Measurements from ENCODE around the gene GLIPR1. TPM values are rescaled to one million over a fixed set of nuclear protein-coding genes. Genes with fewer than 3 reads are reported as not detected.
A peak's percentile ranks its signal among the peaks of the same experiment; 100 is the strongest.
"Not testable (repeated sequence)": the region's sequence is repeated elsewhere in the genome, so short reads cannot be mapped to it uniquely, and the experiment has no call there.

The GLIPR1 gene
- total and polyA plus RNA-seq, 2 donors from 2014 or later, result 2.3 to 20.6 TPM

DNA sequence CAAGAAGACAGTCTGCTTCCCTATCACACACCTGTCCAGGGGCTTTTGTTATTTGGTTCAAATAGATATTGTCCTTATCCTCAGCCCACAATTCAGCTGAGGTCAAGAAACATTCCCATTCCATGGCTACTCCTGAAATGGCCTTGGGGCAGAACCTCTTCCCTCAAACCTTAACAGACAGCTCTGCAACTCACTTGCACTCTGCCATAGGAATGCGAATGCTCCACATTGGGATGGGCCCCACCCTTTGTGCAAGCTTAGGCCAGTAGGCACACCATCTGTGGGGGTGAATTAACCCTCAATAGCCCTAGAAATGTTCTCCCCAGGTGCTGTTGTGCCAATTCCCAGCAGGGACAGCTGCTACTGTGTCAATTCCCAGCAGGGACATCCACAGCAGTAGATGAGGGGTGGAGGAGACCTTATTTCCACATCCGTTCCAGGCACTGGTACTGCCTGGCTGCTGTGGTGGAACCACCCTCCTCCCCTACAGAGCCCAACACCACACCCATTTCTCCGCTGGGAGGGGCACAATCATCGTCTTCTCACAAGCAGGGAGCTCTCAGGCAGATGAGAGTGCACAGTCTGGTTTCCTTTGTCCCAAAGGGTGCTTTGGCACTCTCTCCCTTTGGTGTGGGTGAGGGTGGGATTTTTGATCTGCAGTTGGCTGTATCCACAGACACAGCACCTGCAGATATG, 42.3 kb upstream of the GLIPR1 start:
- H3K36me3 ChIP-seq (ENCODE audit: control insufficient read depth in 2 of 3, insufficient read depth in 3 of 3, low read length in 3 of 3), result no peaks in the 10 kb centered on the region
- no peaks in the 10 kb centered on the region for H3K27me3 ChIP-seq (ENCODE audit: control insufficient read depth, insufficient read depth, low read length)
- FAIRE-seq (no peak), DNase-seq (no peak)
- H3K9me3 ChIP-seq (ENCODE audit: control insufficient read depth in 2 of 3, insufficient read depth in 1 of 3, low read length in 3 of 3), result no peaks in the 10 kb centered on the region
- TF ChIP-seq, protein P1, sequence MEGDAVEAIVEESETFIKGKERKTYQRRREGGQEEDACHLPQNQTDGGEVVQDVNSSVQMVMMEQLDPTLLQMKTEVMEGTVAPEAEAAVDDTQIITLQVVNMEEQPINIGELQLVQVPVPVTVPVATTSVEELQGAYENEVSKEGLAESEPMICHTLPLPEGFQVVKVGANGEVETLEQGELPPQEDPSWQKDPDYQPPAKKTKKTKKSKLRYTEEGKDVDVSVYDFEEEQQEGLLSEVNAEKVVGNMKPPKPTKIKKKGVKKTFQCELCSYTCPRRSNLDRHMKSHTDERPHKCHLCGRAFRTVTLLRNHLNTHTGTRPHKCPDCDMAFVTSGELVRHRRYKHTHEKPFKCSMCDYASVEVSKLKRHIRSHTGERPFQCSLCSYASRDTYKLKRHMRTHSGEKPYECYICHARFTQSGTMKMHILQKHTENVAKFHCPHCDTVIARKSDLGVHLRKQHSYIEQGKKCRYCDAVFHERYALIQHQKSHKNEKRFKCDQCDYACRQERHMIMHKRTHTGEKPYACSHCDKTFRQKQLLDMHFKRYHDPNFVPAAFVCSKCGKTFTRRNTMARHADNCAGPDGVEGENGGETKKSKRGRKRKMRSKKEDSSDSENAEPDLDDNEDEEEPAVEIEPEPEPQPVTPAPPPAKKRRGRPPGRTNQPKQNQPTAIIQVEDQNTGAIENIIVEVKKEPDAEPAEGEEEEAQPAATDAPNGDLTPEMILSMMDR (IDR thresholded peaks at IDR 0.05; ENCODE audit: borderline replicate concordance, extremely low read depth, insufficient read depth), result no peak
- H3K27ac ChIP-seq (ENCODE audit: low read depth in 2 of 2, low read length in 2 of 2), result no peak overlapping the region
- H3K4me3 ChIP-seq (ENCODE audit: low read length in 3 of 3), result no peak overlapping the region
- H3K9ac ChIP-seq (ENCODE audit: low read length in 3 of 3), result no peak overlapping the region
- intact Hi-C loops (cut with DNase I), result no loop called here
- peaks cover 0 to 4% (median 0%) of the 10 kb centered on the region in 3 donors for H3K4me1 ChIP-seq (ENCODE audit: control insufficient read depth in 2 of 3, insufficient read depth in 2 of 3, low read depth in 1 of 3, low read length in 3 of 3)

DNA sequence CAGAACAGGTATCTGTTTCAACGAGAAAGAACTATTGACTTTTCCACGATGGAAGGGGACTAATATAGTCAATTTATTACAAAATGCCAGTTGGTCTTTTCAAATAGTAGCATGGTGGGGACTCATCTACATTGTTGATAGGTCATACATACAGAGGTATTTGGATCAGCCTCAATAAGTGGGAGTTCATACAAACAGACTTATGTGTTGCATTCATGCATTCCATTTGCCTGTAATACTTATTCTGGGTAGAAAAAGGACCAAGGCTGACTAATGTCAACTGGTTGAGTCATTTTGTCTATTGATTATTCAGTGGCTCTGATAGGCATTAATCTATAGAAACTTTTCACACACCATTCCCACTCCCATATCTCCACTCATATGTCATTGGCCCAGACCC, 41.5 kb upstream of the GLIPR1 start:
- intact Hi-C loops (cut with DNase I), result no loop called here
- TF ChIP-seq, protein P1 (IDR thresholded peaks at IDR 0.05; ENCODE audit: borderline replicate concordance, extremely low read depth, insufficient read depth), result no peak
- H3K27me3 ChIP-seq (ENCODE audit: control insufficient read depth, insufficient read depth, low read length), result no peaks in the 10 kb centered on the region
- no peaks in the 10 kb centered on the region for H3K36me3 ChIP-seq (ENCODE audit: control insufficient read depth in 2 of 3, insufficient read depth in 3 of 3, low read length in 3 of 3)
- H3K9ac ChIP-seq (ENCODE audit: low read length in 3 of 3), result no peak overlapping the region
- FAIRE-seq (no peak), DNase-seq (no peak)
- H3K9me3 ChIP-seq (ENCODE audit: control insufficient read depth in 2 of 3, insufficient read depth in 1 of 3, low read length in 3 of 3), result no peaks in the 10 kb centered on the region
- no peak overlapping the region for H3K27ac ChIP-seq (ENCODE audit: low read depth in 2 of 2, low read length in 2 of 2)
- peaks cover 0 to 4% (median 0%) of the 10 kb centered on the region in 3 donors for H3K4me1 ChIP-seq (ENCODE audit: control insufficient read depth in 2 of 3, insufficient read depth in 2 of 3, low read depth in 1 of 3, low read length in 3 of 3)
- H3K4me3 ChIP-seq (ENCODE audit: low read length in 3 of 3), result no peak overlapping the region

DNA sequence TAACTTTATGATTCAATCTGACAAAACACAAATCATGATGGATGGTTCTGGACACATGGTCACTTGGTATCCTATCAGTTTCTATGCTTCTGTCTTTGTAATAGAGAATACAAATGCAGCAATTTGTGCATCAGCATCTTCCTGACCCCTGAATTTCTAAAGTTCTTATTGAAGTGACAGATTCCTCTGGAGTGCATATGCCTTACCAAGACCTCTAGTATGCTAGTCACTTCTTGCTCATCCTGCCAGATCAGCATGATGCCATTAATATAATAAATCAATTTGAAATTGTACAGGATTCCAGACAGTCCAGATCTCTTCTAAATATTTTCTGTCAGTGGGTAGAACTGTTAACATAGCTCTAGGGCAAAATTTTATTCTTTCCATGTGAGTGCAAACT, 40.6 kb upstream of the GLIPR1 start:
- Histone ChIP-seq H3K9me3 (ENCODE audit: control insufficient read depth in 2 of 3, insufficient read depth in 1 of 3, low read length in 3 of 3) (no peaks in the 10 kb centered on the region), H3K27ac (ENCODE audit: low read depth in 2 of 2, low read length in 2 of 2) (no peak overlapping the region), H3K9ac (ENCODE audit: low read length in 3 of 3) (no peak overlapping the region), H3K4me1 (ENCODE audit: control insufficient read depth in 2 of 3, insufficient read depth in 2 of 3, low read depth in 1 of 3, low read length in 3 of 3) (peaks cover 0 to 8% (median 0%) of the 10 kb centered on the region in 3 donors), H3K36me3 (ENCODE audit: control insufficient read depth in 2 of 3, insufficient read depth in 3 of 3, low read length in 3 of 3) (no peaks in the 10 kb centered on the region), H3K4me3 (ENCODE audit: low read length in 3 of 3) (no peak overlapping the region), H3K27me3 (ENCODE audit: control insufficient read depth, insufficient read depth, low read length) (no peaks in the 10 kb centered on the region)
- TF ChIP-seq, protein P1 (IDR thresholded peaks at IDR 0.05; ENCODE audit: borderline replicate concordance, extremely low read depth, insufficient read depth), result no peak
- no peak for FAIRE-seq
- DNase-seq, result no peak
- intact Hi-C loops (cut with DNase I), result no loop called here

DNA sequence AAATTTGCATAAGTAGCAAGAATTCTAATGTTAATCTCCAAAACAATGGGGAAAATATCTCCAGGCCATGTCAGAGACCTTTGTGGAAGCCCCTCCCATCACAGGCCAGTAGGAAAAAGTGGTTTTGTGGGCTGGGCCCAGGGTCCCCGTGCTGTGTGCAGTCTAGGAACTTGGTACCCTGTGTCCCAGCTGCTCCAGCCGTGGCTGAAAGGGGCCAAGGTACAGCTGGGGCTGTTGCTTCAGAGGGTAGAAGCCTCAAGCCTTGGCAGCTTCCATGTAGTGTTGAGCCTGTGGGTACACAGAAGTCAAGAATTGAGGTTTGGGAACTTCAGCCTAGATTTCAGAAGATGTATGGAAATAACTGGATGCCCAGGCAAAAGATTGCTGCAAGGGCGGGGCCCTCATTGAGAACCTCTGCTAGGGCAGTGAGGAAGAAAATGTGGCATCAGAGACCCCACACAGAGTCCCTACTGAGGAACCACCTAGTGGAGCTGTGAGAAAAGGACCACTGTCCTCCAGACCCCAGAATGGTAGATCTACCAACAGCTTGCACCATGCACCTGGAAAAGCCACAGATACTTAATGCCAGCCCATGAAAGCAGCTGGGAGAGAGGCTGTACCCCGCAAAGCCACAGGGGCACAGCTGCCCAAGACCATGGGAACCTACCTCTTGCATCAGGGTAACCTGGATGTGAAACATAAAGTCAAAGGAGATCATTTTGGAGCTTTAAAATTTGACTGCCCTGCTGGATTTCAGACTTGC, 38.7 kb upstream of the GLIPR1 start:
- FAIRE-seq; H3K9ac ChIP-seq (ENCODE audit: low read length in 3 of 3); H3K4me1 ChIP-seq (ENCODE audit: control insufficient read depth in 2 of 3, insufficient read depth in 2 of 3, low read depth in 1 of 3, low read length in 3 of 3); DNase-seq; intact Hi-C loops (cut with DNase I); H3K4me3 ChIP-seq (ENCODE audit: low read length in 3 of 3); H3K36me3 ChIP-seq (ENCODE audit: control insufficient read depth in 2 of 3, insufficient read depth in 3 of 3, low read length in 3 of 3); H3K9me3 ChIP-seq (ENCODE audit: control insufficient read depth in 2 of 3, insufficient read depth in 1 of 3, low read length in 3 of 3); H3K27me3 ChIP-seq (ENCODE audit: control insufficient read depth, insufficient read depth, low read length): not testable (repeated sequence)
- peak overlapping the region in 1 of 2 donors; percentile 28 for H3K27ac ChIP-seq (ENCODE audit: low read depth in 2 of 2, low read length in 2 of 2)

DNA sequence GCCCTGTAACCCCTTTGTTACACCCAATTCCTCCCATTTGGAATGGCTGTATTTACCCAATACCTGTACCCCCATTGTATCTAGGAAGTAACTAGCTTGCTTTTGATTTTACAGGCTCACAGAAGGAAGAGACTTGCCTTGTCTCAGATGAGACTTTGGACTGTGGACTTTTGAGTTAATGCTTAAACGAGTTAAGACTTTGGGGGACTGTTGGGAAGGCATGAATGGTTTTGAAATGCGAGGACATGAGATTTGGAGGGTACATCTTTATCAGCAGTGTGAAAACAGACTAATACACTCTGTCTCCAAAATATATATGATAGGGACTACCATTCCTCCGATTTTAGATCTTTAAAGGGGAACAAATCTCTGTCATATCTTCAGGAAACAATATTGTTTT, 38.1 kb upstream of the GLIPR1 start:
- H3K4me3 ChIP-seq (ENCODE audit: low read length in 3 of 3); H3K9ac ChIP-seq (ENCODE audit: low read length in 3 of 3); H3K36me3 ChIP-seq (ENCODE audit: control insufficient read depth in 2 of 3, insufficient read depth in 3 of 3, low read length in 3 of 3); H3K9me3 ChIP-seq (ENCODE audit: control insufficient read depth in 2 of 3, insufficient read depth in 1 of 3, low read length in 3 of 3); intact Hi-C loops (cut with DNase I); H3K4me1 ChIP-seq (ENCODE audit: control insufficient read depth in 2 of 3, insufficient read depth in 2 of 3, low read depth in 1 of 3, low read length in 3 of 3); FAIRE-seq; H3K27me3 ChIP-seq (ENCODE audit: control insufficient read depth, insufficient read depth, low read length): not testable (repeated sequence)
- peak overlapping the region in 1 of 2 donors; percentile 44 for H3K27ac ChIP-seq (ENCODE audit: low read depth in 2 of 2, low read length in 2 of 2)
- peak in 1 of 5 donors; percentile 30 for DNase-seq
